Epithelial cell of proximal tubule (primary cell): Measurements from ENCODE around the gene USP38. TPM values are rescaled to one million over a fixed set of nuclear protein-coding genes. Genes with fewer than 3 reads are reported as not detected.

Experiments
- DNase-seq: peaks from one replicate; pipeline ENCODE4 v3.0.0-alpha.2; 2011; ENCODE audit warnings: low read depth
- H3K4me3 ChIP-seq: 2 replicates; pipeline ENCODE4 v1.5.1; 2011; ENCODE audit warnings: low read depth, mild to moderate bottlenecking, low read length
- CTCF ChIP-seq: conservative IDR thresholded peaks from 2 replicates; pipeline ENCODE4 v1.5.1; 2012; ENCODE audit warnings: low read depth, mild to moderate bottlenecking, low read length
- total RNA-seq: library from RNA; depleted of rRNA; stranded (reverse); fragments of >200 nt; gene quantifications from 2 replicates; pipeline ENCODE4 v1.2.3, GENCODE V29; 2015

Gene USP38
- total RNA-seq, 1 donor from 2014 or later: 13.7 TPM

DNA sequence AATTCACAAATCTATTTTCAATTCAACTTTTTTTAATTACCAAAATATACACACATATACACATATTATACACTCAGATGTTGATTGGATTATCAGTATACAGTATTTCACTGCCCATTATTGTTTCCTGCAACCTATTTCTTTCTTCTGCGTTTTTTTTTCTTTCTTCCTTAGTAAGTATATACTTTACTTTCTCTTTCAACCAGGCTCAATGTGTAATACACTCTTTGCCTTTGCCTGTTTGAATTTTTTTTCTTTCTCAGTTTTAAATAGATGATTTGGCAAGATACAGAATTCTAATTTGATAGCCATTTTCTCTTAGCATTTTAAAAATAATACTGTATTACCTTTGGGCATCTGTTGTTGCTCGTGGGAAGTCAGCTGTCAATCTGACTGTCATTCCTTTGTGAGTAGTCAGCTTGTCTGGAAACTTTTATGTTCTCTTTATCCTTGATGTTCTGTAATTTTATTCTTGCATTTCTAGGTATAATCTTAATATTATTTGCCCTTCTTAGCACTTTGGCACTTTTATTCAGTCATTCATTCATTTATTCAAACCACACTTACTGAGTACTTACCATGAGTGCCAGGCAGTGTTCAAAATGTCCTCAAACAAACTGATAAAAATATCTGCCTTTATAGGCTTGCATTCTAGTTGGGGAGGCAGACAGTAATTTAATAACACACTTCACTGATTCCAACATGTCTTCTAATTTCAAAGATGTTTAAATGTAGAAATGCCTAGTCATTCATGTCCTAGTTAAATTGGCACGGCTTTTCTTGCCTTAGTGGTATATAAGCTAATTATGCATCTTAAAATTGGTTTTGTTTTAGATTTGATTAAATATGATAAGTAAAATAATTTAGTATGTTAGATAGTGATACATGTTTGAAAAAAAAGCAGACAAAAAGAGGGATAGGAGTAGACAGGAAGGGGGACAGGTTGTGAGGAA lies 3.7 kb downstream of the USP38 start:
- DNase-seq: no peak
- no peak for TF ChIP-seq CTCF
- peak overlapping the region; percentile 93 for H3K4me3 ChIP-seq

DNA sequence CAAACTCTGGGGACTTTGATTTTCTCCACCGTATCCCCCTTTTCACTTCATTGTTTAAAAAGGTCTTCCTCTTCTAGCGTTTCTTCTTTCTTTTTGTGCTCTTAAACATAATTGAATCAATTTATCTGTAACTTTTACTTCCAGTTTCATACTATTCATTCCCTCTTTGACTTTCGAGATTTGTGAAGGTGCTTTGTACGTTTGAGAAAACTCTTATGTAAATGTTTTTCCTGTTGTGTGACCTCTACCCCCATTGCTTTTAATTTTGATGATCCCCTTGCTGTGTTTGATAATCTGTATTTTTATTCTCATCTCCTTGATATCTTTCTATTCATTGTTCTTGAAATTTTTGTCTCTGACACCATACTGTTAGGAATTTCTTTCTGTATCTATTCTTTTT lies 4.8 kb downstream of the USP38 start:
- no peak for TF ChIP-seq CTCF
- no peak overlapping the region for H3K4me3 ChIP-seq
- DNase-seq: no peak

DNA sequence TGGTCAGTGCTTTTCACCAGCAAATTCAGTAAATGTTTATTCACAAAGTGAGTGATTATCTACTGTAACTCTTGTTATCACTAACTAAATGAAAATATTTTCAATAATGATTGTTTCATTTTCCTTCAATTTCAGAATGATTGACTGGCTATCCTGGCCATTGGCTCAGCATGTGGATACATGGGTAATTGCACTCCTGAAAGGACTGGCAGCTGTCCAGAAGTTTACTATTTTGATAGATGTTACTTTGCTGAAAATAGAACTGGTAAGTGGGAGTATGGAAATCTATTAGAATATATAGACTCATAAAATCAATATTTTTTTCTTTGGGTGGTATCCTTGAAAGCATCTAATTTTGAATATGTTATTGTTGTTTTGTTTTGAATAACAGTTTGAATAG lies 10.9 kb downstream of the USP38 start:
- no peak for TF ChIP-seq CTCF
- H3K4me3 ChIP-seq: no peak overlapping the region
- no peak for DNase-seq

GRCh38 chr4:143196323-143196722 lies 11.6 kb downstream of the USP38 start:
- no peak overlapping the region for H3K4me3 ChIP-seq
- TF ChIP-seq CTCF: no peak
- DNase-seq: no peak

- H3K4me3 ChIP-seq: no peak overlapping the region
Measured at GRCh38 chr4:143199503-143199902, 14.8 kb downstream of the USP38 start.

GRCh38 chr4:143202824-143203223 lies 18.1 kb downstream of the USP38 start:
- DNase-seq: no peak
- no peak overlapping the region for H3K4me3 ChIP-seq
- peak; percentile 41 for TF ChIP-seq CTCF

More at GRCh38 chr4:143199503-143199902, 14.8 kb downstream of the USP38 start:
- TF ChIP-seq CTCF: no peak
- no peak for DNase-seq

GRCh38 chr4:143203577-143203976 lies 18.9 kb downstream of the USP38 start:
- DNase-seq: no peak
- no peak for TF ChIP-seq CTCF
- no peak overlapping the region for H3K4me3 ChIP-seq
